PC-9 (cell line): ENCODE measurements around the gene FNBP1L.

Experiments used
- EZH2 ChIP-seq: fragments of 200-600 bp; sonication (generic); IDR thresholded peaks from 2 replicates; pipeline ENCODE4 v1.8.0; 2017; ENCODE audit warnings: antibody characterized with exemption, low read depth
- TF ChIP-seq, protein P1 (sequence below): fragments of 200-600 bp; sonication (generic); conservative IDR thresholded peaks from 2 replicates; pipeline ENCODE4 v1.6.1; 2017; ENCODE audit warnings: mixed run types, antibody characterized with exemption, mild to moderate bottlenecking, moderate library complexity

DNA sequence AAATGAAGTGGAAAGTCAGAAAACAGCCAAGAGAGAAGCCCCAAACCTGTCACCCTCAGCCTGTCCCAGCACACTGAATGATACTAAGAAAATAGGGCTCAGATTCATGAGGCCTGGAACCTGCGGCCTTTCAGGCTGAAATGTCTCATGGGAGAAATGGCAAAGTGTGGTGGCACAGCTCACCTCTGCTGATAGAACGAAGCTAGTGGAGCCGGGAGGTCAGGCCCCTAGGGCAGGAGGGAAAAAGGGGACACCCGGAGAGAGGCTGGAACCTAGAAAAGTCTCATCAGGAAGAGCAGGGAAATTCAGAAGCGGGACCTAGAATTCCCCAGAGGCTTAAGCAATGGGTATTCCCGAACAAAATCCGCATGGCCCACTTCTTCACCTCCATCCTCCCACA is 126.6 kb downstream of the FNBP1L start:
- TF ChIP-seq, protein P1, sequence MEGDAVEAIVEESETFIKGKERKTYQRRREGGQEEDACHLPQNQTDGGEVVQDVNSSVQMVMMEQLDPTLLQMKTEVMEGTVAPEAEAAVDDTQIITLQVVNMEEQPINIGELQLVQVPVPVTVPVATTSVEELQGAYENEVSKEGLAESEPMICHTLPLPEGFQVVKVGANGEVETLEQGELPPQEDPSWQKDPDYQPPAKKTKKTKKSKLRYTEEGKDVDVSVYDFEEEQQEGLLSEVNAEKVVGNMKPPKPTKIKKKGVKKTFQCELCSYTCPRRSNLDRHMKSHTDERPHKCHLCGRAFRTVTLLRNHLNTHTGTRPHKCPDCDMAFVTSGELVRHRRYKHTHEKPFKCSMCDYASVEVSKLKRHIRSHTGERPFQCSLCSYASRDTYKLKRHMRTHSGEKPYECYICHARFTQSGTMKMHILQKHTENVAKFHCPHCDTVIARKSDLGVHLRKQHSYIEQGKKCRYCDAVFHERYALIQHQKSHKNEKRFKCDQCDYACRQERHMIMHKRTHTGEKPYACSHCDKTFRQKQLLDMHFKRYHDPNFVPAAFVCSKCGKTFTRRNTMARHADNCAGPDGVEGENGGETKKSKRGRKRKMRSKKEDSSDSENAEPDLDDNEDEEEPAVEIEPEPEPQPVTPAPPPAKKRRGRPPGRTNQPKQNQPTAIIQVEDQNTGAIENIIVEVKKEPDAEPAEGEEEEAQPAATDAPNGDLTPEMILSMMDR, result no peak
- TF ChIP-seq EZH2, result no peak
